Neuron (in vitro differentiated cells): ENCODE measurements around the gene NCKAP5.

ENCODE experiments used
- H2AFZ ChIP-seq: one replicate; pipeline ENCODE4 v1.6.1; 2013; ENCODE audit warnings: low read depth, mild to moderate bottlenecking, inconsistent platforms, low read length, moderate library complexity
- H3K27me3 ChIP-seq: one replicate; pipeline ENCODE4 v1.6.1; 2013; ENCODE audit warnings: low read length; ENCODE audit not compliant: insufficient read depth
- H3K36me3 ChIP-seq: one replicate; pipeline ENCODE4 v1.6.1; 2013; ENCODE audit warnings: low read length; ENCODE audit not compliant: insufficient read depth
- H3K4me1 ChIP-seq: one replicate; pipeline ENCODE4 v1.6.1; 2013; ENCODE audit warnings: low read length; ENCODE audit not compliant: insufficient read depth
- H3K4me3 ChIP-seq: 2 replicates; pipeline ENCODE4 v1.5.1; 2013; ENCODE audit warnings: mild to moderate bottlenecking, low read length, moderate library complexity
- H3K9me3 ChIP-seq: one replicate; pipeline ENCODE4 v1.6.1; 2013; ENCODE audit warnings: low read length

NCKAP5 gene

DNA sequence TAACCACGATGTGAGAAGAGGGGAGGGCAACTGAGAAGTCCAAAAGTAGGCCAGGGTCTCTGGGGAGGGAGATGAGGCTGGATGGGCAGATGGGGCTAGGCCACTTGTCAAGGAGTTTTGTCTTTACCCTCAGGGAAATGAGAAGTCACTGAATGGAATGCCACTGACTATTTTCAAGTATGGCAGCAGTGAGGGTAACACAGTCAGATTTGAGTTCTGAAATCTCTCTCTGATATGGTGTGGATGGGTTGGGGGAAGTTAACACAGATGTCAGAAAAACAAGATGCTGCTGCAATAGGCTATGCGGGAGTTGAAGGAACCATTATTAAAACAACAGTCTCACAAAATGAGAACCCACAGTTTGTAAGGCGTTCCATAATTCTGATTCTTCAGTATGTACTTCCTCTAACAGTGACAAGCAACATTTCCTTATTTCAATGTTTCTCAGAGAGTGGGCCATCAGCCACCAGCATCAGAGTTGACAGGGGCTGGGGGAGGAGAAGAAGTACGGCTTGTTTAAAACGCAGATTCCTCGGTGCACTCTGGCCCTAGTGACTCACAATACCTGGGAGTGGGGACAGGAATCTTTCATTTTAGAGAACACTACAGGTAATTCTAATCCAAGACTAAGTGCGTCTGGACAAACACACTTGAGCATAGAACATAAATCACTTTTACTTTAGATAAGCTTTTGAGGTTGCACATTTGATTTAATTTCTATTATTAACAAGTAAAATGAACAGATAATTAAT is 596.8 kb downstream of the NCKAP5 start:
- Histone ChIP-seq H3K36me3 (no peaks in the 10 kb centered on the region), H2AFZ (no peak overlapping the region), H3K4me3 (no peak overlapping the region), H3K9me3 (no peaks in the 10 kb centered on the region), H3K4me1 (peaks cover 17% of the 10 kb centered on the region), H3K27me3 (no peaks in the 10 kb centered on the region)

DNA sequence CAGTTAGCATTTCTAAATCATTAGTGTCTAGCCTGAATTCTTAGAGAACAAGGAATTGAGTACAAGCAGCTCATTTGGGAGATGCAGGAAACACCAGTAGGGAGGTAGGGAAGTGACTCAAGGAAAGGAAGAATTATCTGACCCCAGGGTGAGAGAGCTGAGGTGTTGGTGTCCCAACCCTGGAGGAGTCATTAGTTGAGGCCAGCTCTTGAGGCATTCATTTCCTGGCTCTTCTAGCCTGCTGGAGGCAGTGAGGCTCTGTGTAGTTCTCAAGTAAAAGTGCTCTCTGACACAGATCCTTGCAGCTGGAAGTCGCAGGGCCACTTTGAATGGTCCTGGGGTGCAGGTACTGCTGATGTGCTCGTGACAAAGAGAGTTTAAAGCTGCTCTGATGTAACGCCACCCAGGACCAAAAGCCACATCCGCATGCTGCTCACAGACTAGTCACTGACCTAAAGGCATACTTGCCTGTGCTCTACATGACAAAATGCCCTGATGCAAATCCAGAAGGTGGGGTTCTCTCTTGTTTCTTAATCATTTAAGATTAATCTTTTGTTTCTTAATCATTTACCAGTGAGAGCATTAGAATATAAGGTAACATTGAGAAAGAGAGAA is 598.8 kb downstream of the NCKAP5 start:
- no peaks in the 10 kb centered on the region for H3K36me3 ChIP-seq
- no peaks in the 10 kb centered on the region for H3K9me3 ChIP-seq
- H3K4me3 ChIP-seq, result no peak overlapping the region

DNA sequence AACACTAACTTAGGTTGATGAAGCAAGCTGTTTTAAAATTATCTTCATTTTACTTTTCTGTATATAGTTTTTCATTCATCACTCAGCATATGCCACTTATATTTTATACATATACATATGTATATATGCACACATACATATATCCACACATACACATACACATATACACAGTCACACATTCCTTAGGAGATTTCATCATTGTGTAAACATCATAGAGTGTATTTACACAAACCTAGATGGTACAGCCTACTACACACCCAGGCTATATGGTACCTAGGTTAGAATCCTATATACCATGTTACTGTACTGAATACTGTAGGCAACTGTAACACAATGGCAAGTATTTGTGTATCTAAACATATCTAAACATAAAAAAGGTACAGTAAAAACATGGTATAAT is 602.8 kb downstream of the NCKAP5 start:
- H2AFZ ChIP-seq, result no peak overlapping the region
- H3K4me1 ChIP-seq, result peaks cover 10% of the 10 kb centered on the region
- H3K36me3 ChIP-seq, result peaks cover 4% of the 10 kb centered on the region
- H3K9me3 ChIP-seq, result no peaks in the 10 kb centered on the region
- H3K4me3 ChIP-seq, result no peak overlapping the region
- H3K27me3 ChIP-seq, result no peaks in the 10 kb centered on the region

More for the DNA sequence above, 598.8 kb downstream of the NCKAP5 start:
- no peaks in the 10 kb centered on the region for H3K27me3 ChIP-seq
- no peak overlapping the region for H2AFZ ChIP-seq
- H3K4me1 ChIP-seq, result peaks cover 3% of the 10 kb centered on the region

DNA sequence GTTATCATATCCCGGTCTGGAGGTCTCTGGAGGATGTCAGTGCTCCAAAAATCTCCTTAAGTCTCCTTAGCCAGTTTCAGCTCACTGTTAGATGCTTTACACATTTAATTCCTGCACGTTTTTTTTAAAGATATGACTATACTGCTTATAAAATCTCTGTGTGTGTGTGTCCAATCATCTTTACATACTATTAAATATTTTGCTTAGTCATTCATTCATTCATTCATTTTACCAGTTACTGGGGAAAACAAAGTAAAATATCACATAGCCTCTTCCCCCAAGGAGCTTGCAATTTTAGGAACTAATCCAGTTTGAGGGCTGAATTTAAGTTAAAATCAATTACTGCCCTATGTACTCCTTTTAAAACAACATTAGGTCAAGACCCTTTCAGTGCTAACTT is 605.1 kb downstream of the NCKAP5 start:
- peaks cover 10% of the 10 kb centered on the region for H3K4me1 ChIP-seq
- no peak overlapping the region for H2AFZ ChIP-seq
- H3K36me3 ChIP-seq, result peaks cover 7% of the 10 kb centered on the region
- H3K4me3 ChIP-seq, result no peak overlapping the region
- H3K9me3 ChIP-seq, result no peaks in the 10 kb centered on the region
- no peaks in the 10 kb centered on the region for H3K27me3 ChIP-seq

DNA sequence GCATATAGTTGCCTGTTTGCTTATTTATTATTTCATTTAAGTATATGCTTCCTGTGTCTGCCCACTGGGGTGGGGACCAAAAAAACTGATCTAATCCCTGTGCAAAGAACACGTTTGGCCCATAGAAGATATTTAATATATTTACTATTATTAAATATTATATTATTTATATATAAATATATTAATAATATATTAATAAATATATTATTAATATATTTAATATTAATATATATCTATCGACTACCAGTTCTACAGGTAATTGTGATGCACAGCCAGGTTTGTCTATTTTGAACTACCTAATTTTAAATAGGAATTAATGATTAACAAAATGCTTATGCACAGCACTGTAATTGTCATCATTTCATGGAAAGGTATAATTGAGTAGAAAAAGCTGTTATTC is 609.4 kb downstream of the NCKAP5 start:
- Histone ChIP-seq H3K36me3 (peaks cover 7% of the 10 kb centered on the region), H3K4me1 (peaks cover 3% of the 10 kb centered on the region), H3K4me3 (no peak overlapping the region), H2AFZ (no peak overlapping the region), H3K9me3 (no peaks in the 10 kb centered on the region), H3K27me3 (no peaks in the 10 kb centered on the region)

DNA sequence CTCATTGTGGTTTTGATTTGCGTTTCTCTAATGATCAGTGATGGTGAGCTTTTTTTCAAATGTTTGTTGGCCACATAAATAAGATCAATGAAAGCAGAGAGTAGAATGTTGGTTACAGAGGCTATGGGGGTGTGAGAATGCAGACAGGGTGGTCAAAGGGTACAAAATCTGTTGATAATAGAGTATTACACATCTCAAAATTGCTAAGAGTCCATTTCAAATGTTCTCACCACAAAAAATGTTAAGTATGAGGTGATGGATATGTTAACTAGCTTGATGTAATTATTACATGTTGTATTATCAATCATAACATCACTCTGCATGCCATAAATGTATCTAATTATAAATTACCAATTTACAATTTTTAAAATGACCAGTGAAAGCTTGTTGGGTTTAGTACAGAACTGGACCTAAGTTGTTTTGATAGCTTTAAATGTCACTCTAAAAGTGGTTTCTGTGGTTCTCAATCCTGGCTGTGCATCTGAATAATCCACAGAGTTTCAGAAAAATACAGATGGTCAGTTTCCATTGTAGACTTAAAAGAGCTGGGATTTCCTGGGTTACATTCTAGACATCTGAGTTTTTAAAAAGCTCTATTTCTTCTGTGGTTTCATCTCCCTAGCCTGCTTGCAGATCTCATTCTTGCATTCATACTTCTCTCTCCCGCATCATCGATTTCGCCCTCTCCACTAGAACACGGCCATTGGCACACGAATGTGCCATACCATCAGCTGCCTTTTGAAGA is 612.2 kb downstream of the NCKAP5 start:
- no peaks in the 10 kb centered on the region for H3K9me3 ChIP-seq
- no peak overlapping the region for H3K4me3 ChIP-seq
- no peak overlapping the region for H2AFZ ChIP-seq
- H3K4me1 ChIP-seq, result peaks cover 15% of the 10 kb centered on the region
- peaks cover 3% of the 10 kb centered on the region for H3K36me3 ChIP-seq
- no peaks in the 10 kb centered on the region for H3K27me3 ChIP-seq

DNA sequence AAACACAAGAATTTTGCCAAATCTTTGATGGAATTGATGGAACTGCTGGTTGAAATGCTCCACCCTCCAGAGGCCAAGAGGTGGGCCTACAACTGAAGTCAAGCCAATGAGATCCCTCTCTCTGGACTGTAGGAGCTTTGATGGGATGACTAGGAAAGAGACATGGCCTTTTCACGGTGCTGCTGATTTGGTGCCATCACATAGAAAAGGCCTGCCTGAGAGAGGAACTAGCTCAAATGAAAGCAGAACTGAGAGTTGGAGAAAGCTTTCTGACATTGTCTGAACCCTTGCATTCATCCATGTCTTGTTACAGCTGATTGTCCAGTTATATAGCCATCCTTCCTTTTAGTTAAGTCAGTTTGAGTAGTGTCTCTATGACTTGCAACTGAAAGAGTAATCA is 614.5 kb downstream of the NCKAP5 start:
- H3K36me3 ChIP-seq, result no peaks in the 10 kb centered on the region
- H2AFZ ChIP-seq, result no peak overlapping the region
- H3K4me1 ChIP-seq, result peaks cover 23% of the 10 kb centered on the region
- H3K4me3 ChIP-seq, result no peak overlapping the region
- H3K9me3 ChIP-seq, result no peaks in the 10 kb centered on the region
- H3K27me3 ChIP-seq, result no peaks in the 10 kb centered on the region

DNA sequence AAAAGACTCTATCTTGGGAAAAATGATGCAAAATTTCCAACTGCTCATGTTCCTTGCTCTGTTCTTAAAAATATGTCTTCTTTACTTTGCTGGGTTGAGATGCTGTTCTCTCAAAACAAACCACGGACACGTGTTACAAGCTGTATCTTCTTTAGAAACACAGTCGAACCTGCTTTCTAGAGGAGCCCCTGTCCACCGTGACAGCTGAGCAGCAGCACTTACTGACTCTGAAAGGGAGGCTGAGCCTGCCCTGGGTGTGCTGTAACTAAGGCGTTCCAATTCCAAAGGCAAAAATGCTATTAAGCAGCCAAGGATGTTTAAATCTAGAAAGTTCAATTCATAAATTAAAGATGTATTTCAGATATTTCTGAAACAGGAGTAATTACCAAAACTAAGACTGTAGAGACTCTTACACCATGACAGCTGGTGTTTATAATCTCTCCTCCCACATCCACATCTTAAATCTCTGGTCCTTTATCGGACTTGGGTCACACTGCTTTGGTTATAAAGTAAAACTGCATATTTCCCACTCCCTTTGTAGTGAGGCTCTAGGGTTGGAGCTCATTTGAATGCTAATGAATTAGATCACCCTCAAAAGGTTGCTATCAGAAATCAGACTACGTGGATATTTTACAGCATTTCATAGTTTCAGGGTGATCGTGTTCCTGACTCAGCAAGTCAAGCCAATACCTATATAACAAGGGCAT is 617.1 kb downstream of the NCKAP5 start:
- Histone ChIP-seq H3K9me3 (no peaks in the 10 kb centered on the region), H2AFZ (no peak overlapping the region), H3K36me3 (no peaks in the 10 kb centered on the region), H3K4me3 (no peak overlapping the region), H3K27me3 (no peaks in the 10 kb centered on the region), H3K4me1 (peaks cover 23% of the 10 kb centered on the region)

DNA sequence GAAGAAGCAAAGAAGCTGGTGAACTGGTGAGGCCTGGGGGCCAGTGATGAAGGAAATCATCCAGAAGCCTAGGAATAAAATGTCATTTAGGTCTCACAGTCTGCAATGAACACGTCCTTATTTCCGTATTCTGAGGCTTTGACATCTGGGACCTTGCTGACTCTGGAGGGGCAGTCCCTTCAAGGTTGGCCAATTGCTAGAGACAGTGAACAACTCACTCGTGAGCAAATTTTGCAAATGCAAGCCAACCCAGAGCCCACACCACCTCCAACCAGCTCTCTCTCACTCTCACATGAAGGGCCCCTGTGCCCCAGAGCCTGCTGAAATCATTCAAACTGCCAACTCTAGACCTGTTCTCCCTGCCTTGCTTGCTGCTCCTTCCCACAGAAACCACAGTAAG is 619.2 kb downstream of the NCKAP5 start:
- Histone ChIP-seq H3K27me3 (no peaks in the 10 kb centered on the region), H2AFZ (no peak overlapping the region), H3K36me3 (no peaks in the 10 kb centered on the region), H3K4me3 (no peak overlapping the region), H3K9me3 (no peaks in the 10 kb centered on the region), H3K4me1 (peaks cover 23% of the 10 kb centered on the region)

DNA sequence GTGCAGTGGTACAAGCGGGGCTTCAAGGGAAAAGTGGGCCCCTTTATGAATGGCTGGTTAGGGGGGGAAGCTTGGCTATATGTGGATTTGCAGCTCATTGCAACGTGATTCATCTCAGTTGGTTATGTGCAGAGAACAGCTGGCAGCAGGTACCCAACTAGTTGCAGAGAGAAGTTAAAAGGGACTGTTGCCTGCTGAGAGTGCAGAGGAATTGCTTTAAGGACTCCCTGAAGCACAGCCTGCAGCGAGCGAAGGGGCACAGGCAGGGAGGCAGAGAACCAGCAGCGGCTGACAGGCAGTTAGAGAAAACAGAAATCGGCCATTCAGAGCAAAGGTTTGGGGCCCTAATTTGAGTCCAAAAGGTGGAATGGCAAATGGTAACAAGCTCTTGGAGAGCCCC is 620.1 kb downstream of the NCKAP5 start:
- H2AFZ ChIP-seq, result no peak overlapping the region
- no peaks in the 10 kb centered on the region for H3K9me3 ChIP-seq
- no peak overlapping the region for H3K4me3 ChIP-seq
- H3K4me1 ChIP-seq, result peaks cover 23% of the 10 kb centered on the region
- no peaks in the 10 kb centered on the region for H3K36me3 ChIP-seq
- H3K27me3 ChIP-seq, result no peaks in the 10 kb centered on the region

DNA sequence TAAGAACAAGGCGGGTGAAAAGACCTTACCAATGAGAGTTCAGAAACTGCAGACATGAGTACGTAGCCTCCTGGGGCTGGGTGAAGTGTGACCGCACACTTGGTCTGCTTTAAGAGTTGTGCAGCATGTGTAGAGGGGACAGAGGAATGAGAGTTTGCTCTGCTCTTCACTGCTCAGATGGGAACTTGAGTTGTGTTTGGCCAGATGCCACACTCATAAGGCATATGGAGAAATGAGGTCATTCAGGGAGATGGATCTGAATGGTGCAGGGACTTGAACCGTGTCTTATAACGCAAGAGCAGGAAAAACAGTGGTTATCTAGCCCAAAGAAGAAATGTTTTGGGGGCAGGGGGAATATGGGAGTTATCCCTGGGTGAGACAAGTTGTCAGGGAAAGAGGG is 624.4 kb downstream of the NCKAP5 start:
- no peak overlapping the region for H3K4me3 ChIP-seq
- no peaks in the 10 kb centered on the region for H3K9me3 ChIP-seq
- H3K36me3 ChIP-seq, result no peaks in the 10 kb centered on the region

DNA sequence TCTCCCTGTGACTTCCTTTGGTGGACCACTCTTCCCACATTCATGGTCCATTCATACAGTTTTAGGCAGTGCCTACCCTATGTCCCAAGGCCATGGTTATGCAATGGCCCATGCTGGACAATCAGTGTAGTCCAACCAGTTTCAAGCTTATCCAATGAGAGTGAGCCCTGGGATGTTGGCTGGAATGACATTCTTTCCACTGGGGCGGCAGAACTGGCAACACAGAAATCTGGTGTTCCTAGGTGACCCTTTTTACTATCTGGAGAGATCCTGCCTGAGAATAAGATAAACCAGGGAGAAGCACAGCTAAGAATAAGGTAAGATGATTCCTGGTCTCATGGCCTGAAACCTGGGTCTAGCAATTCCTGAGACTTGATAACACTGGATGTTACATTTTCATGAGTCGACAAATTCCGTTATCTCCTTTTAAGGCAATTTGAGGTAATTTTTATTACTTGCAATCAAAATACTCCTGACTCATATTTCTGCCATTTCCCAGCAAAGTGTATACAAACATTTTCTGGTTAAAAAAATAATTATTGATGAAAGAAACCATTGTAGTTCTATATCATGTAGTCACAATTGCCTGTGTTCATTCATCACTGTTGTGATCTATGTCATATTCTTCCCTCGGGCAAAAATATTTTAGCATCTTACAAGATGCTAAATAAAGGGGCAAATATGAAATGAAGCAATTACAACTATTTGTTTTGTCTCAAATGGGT is 626.8 kb downstream of the NCKAP5 start:
- Histone ChIP-seq H3K4me1 (no peaks in the 10 kb centered on the region), H2AFZ (no peak overlapping the region), H3K27me3 (no peaks in the 10 kb centered on the region), H3K4me3 (no peak overlapping the region), H3K9me3 (no peaks in the 10 kb centered on the region), H3K36me3 (no peaks in the 10 kb centered on the region)

More for the DNA sequence above, 624.4 kb downstream of the NCKAP5 start:
- H2AFZ ChIP-seq, result no peak overlapping the region
- no peaks in the 10 kb centered on the region for H3K4me1 ChIP-seq
- H3K27me3 ChIP-seq, result no peaks in the 10 kb centered on the region
